ENCODE results near the gene TMEM131L.
"Not testable (repeated sequence)": the region's sequence is repeated elsewhere in the genome, so short reads cannot be mapped to it uniquely, and the experiment has no call there.

The TMEM131L gene

DNA sequence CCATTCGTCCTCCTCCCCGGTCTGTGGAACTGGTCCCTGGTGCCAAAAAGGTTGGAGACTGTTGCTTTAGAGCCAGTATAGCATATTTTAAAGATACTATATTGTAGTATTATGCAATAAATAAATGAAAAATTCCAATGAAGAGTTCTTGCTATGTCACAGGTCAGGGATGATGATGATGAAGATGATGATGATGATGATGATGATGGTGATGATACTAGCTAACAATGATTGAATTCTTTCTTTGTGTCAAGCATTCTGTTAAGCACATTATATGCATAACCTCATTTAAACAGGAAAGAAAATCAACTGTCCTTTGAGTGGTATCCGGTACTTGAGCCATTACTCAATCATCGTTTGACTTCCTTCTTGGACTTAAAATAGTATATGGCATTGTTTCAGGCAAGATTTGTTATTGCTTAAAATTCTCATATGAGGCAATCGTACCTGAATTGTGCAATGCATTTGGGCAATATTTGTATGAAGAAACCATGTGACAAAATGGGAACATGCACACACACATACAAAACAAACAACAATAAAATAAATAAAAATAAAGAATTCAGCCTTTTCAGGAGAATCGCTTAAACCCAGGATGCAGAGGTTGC lies 195.2 kb downstream of the TMEM131L start:
- no peak for DNase-seq

DNA sequence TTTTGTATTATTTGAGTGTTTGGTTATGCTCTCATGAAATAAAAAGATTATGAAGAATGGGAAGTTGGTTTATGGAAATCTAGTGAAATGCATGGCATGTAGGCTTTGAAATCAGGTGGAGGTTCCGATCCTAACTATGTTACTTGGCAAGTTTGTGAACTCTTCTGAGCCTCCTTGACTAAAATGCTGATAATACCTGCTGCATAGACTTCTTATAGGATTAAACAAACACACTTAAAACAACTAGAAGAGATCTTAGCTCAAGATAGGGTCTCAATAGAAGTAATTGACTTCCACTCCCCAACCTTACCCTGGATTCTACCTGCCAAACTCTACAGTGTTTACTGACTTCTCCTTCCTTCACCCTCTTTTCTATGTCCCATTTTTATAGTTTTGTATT lies 195.7 kb downstream of the TMEM131L start:
- DNase-seq = no peak

DNA sequence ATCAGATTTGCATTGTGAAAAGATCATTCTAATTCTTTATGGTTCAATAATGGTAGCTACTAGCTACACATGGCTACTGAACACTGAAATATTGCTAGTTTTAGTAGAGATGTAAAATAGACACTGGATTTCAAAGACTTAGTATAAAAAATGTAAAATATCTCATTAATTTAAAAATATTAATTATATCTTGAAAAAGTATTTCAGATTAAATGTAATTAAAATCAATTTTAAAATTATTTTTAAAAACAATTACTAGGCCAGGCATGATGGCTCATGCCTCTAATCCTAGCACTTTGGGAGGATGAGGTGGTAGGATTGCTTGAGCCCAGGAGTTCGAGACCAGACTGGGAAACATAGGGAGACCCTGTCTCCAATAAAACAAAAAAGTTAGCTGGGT lies 197.5 kb downstream of the TMEM131L start:
- DNase-seq = no peak

DNA sequence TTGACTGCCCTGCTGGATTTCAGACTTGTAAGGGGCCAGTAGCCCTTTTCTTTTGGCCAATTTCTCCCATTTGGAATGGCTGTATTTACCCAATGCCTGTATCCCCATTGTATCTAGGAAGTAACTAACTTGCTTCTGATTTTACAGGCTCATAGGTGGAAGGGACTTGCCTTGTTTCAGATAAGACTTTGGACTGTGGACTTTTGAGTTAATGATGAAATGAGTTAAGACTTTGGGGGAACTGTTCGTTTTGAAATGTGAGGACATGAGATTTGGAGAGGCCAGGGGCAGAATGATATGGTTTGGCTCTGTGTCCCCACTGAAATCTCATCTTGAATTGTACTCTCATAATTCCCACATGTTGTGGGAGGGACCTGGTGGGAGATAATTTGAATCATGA lies 200.3 kb downstream of the TMEM131L start:
- DNase-seq = not testable (repeated sequence)

DNA sequence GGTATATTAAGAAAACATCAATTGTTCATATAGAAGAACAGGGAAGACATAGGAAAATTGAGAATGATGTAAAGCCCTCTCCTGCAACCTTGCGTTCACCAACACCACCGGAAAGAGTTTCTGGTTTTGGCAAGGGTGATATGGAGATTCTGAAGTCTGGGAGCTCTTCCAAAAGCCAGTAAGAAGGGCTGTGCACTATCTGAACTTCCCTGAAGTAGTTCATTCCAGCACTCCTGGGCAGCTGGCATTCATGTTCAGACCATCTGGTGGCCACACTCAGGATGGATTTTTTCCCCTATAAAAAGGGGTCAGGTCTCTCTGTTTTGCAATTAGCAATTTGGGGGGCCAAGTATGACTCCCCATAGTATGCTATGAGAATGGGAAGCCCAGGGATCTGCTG lies 202.5 kb downstream of the TMEM131L start:
- DNase-seq = no peak

DNA sequence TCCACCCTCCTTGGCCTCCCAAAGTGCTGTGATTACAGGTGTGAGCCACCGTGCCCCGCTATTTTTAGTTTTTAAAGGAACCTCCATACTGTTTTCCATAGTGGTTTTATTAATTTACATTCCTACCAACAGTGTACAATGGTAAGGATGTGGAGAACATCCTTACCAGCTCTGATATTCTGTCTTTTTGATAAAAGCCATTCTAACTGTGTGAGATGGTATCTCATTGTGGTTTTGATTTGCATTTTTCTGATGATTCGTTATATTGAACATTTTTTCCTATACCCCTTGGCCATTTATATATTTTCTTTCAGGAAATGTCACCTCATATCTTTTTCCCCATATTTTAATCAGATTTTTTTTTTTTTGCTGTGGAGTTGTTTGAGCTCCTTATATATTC lies 203.7 kb downstream of the TMEM131L start:
- no peak for DNase-seq

DNA sequence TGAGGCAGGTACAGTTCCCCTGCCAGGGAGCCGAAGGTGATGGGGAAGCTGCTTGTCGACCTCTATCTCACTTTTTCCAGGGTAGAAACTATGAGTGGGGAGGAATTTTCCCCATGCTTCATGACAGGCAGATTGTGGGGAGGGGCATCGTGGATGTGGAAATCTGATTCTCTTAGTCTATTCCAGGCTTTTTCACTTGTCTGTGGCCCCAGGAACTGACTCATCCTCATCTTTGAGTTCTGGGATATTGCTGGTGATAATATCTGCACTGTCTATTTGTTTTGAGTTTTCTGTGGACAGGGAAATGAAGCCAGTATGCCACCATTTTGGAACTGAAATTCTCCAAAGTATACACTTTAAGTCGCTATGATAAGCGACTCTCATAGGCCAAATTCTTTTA lies 210.3 kb downstream of the TMEM131L start:
- DNase-seq = no peak

DNA sequence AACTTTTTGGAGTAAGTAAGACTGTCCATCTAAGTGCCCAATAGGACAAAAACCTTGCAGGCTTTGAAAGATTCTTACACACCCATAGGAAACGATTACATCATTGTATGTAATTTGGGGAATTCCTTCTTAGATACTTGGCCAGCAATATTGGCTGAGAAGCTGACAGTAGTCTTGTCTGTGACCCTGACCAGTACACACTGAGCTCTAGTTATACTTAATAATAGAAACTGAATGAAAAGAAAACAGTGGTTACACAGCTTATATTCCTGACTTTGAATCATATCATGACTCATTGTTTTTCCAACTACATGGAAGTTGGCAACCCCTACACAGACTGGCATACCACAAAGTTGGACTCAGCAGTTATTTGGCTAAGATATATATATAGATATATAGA lies 210.8 kb downstream of the TMEM131L start:
- DNase-seq = no peak

DNA sequence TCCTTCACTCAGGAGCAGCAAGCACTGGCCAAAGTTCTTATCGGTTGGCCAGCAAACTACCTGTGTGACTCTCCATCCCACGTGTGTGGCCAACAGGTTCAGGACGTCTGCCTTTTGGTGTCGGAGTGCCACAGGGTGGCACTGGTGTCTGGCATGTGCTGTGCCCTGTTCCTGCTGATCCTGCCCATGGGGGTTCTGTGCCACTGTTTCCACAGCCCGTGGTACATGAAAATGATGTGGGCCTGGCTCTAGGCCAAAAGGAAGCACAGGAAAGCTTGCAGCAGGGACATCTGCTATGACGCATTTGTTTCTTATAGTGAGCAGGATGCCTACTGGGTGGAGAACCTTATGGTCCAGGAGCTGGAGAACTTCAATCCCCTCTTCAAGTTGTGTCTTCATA lies 213.3 kb downstream of the TMEM131L start:
- DNase-seq = no peak

DNA sequence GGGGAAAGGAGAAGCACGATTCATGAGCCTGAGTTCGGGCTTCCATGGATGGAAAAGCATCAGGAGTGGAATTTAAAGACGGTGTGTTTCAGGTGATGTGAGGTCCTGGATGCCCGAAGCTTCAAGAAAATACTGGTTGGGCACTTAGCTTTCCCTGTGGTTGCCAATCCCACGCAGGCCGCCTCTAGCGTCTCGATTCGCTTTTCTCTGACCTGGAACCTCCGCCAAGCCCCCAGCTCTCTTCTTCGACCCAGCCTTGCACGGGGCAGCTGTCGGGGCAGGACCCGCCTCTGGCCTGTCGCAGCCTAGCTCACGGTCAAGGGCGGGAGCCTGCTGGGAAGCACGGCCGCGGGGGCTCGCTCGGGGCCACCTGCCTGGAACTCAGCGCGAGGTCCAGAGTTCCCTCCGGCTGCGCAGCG lies 217.6 kb downstream of the TMEM131L start:
- no peak for DNase-seq

DNA sequence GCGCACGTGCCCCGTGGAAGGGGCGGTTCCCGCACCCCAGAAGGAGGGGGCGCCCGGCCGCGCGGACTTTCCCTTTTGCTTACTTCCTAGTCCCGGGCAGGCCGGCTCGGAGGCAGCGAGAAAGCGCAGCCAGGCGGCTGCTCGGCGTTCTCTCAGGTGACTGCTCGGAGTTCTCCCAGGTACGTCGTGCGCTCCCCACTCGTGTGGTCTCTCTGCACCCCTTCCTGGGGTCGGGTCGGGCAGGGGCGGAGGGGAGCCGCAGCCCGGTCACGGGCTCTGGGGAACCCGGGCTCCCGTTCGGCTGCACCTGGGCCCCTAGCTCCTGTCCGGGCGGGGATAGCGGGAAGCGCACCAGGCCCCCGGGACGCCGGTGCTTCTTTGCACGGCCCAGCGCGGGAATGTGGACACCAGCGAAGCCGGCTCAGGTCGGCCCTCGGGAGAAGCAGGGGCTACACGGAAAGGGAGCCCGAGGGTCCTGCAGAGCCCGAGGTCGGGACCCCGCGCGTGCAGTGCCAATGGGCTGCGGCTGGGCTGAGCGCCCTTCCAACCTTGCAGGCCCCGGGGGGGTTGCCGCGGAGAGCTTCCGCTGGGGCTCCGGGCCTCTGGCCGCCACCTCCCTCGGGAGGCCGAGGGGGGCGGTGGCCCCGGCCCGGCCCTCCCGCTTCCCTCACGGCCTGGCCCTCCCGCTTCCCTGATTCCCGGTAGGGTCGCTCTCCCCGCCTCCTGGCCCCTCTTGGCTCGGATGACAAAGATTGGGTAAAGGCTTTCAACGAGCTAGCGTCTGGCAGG lies 218.2 kb downstream of the TMEM131L start, which contains the start of gene TLR2:
Gene TLR2, plus strand, starts transcription at position 99 of the 789 bp plus-strand sequence. CDS start 18,628 bp downstream, outside the sequence.
- no peak for DNase-seq

DNA sequence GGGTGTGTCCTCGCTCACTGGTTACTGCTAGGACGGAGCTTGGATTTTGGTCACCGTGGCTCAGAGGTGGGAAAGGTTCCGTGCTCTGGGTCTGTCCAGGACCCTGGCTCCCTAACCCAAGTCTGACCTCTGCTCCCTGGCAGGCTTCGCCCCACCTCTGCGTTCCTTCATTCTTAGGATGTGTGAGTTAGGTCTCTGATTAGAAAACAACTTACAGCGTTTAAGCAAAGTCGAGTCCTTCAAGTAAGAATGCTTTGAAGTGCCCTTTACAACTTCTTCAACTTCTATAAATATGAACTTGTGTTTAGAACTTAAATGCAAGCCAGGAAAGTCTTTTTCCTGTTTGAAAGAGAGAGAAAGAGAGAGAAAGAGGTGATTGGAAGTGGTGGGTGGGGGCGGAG lies 218.8 kb downstream of the TMEM131L start:
- DNase-seq = no peak

Measured in DMS 273 treated with DMSO at 0.1 percent for 48 hours (cell line).